ENCODE results near the gene ATP11A.

ATP11A gene

GRCh38 chr13:112818698-112819045, 128.8 kb downstream of the ATP11A start:
- no peak for FAIRE-seq

GRCh38 chr13:112819111-112819510, 129.3 kb downstream of the ATP11A start:
- no peak for FAIRE-seq
- TF ChIP-seq, protein P1, sequence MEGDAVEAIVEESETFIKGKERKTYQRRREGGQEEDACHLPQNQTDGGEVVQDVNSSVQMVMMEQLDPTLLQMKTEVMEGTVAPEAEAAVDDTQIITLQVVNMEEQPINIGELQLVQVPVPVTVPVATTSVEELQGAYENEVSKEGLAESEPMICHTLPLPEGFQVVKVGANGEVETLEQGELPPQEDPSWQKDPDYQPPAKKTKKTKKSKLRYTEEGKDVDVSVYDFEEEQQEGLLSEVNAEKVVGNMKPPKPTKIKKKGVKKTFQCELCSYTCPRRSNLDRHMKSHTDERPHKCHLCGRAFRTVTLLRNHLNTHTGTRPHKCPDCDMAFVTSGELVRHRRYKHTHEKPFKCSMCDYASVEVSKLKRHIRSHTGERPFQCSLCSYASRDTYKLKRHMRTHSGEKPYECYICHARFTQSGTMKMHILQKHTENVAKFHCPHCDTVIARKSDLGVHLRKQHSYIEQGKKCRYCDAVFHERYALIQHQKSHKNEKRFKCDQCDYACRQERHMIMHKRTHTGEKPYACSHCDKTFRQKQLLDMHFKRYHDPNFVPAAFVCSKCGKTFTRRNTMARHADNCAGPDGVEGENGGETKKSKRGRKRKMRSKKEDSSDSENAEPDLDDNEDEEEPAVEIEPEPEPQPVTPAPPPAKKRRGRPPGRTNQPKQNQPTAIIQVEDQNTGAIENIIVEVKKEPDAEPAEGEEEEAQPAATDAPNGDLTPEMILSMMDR (IDR thresholded peaks at IDR 0.05; ENCODE audit: insufficient read depth, missing control alignments) = no peak

More at GRCh38 chr13:112818698-112819045, 128.8 kb downstream of the ATP11A start:
- DNase-seq (ENCODE audit: insufficient read length, low spot score) = no peak
- TF ChIP-seq, protein P1 (IDR thresholded peaks at IDR 0.05; ENCODE audit: insufficient read depth, missing control alignments) = no peak

DNA sequence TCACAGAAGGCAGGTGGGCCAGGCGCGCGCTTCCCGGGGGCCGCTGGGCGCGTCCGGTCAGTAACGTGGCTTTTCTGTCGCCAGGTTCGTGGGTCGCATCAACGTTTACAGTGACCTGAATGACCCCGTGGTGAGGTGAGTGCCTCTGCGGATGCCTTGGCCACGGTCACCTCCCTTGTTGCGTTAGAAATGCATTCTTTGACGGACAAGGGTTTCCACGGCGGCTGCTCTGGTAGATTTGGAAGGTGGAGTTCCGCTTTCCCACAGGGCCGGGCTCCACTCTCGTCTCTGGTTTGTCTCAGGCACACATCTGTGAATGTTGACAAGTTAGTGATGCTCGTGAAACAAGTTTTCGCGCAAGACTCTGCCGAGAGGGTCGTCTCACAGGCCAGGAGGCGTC, 130.0 kb downstream of the ATP11A start:
- TF ChIP-seq, protein P1 (IDR thresholded peaks at IDR 0.05; ENCODE audit: insufficient read depth, missing control alignments) = no peak
- DNase-seq (ENCODE audit: insufficient read length, low spot score) (no peak), FAIRE-seq (no peak)

More at GRCh38 chr13:112819111-112819510, 129.3 kb downstream of the ATP11A start:
- no peak for DNase-seq (ENCODE audit: insufficient read length, low spot score)

GRCh38 chr13:112820318-112820717, 130.5 kb downstream of the ATP11A start:
- FAIRE-seq = no peak
- DNase-seq (ENCODE audit: insufficient read length, low spot score) = no peak
- TF ChIP-seq, protein P1 (IDR thresholded peaks at IDR 0.05; ENCODE audit: insufficient read depth, missing control alignments) = no peak

DNA sequence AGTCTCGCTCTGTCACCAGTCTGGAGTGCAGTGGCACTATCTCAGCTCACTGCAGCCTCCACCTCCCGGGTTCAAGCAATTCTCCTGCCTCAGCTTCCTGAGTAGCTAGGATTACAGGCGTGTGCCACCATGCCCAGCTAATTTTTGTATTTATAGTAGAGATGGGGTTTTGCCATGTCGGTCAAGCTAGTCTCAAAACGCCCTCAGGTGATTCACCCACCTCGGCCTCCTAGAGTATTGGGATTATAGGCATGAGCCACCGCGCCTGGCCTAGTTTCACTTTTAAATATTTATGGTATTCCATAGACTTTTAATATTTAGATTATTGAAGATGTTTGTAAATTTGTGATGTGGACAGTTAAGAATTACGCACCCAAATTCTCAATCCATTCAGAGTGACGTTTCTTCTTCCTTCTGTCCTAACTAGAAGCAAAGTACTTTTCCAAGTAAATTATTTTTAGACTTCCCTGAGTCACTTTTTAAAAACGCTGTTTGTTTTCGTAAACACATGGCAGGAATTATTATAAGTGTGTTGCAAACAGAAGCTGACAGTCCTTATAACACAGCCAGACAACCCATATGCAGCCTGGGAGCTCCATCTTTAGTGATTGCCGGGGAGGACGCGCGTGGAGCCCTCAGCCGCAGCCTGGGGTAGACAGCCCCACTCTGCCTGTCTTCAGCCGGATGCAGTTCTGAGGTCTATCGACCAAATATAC, 131.7 kb downstream of the ATP11A start:
- FAIRE-seq (no peak), DNase-seq (ENCODE audit: insufficient read length, low spot score) (no peak)
- TF ChIP-seq, protein P1 (IDR thresholded peaks at IDR 0.05; ENCODE audit: insufficient read depth, missing control alignments) = no peak

DNA sequence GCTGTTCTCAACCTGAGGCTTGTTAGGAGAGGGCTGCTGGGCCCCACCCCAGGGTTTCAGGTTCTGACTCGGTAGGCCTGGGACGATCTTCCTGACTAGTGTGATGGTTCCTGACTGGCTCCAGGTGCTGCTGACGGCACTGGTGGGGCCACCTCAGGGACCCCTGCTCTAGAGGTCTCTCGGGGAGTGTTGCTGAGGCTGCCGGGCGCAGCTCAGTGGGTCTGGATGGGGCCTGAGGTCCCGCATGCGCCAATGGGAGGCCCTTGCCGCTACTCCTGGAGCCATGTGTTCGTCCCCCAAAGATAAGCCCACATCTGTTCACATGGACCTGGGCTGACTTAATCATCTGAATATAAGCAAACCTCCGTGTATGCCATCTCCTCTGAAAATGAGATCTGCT, 133.0 kb downstream of the ATP11A start:
- DNase-seq (ENCODE audit: insufficient read length, low spot score) (no peak), FAIRE-seq (no peak)
- TF ChIP-seq, protein P1 (IDR thresholded peaks at IDR 0.05; ENCODE audit: insufficient read depth, missing control alignments) = no peak

GRCh38 chr13:112824429-112824828, 134.6 kb downstream of the ATP11A start:
- DNase-seq (ENCODE audit: insufficient read length, low spot score) (no peak), FAIRE-seq (no peak)
- TF ChIP-seq, protein P1 (IDR thresholded peaks at IDR 0.05; ENCODE audit: insufficient read depth, missing control alignments) = no peak
